Measurements from ENCODE around the gene LRRC8B.

GRCh38 chr1:89536555-89537341 is 12.1 kb downstream of the LRRC8B start:
- no peak for TF ChIP-seq CTCF (IDR thresholded peaks at IDR 0.05)
- TF ChIP-seq POLR2A (IDR thresholded peaks at IDR 0.05) = no peak
